HCT116 (cell line): ENCODE results near the gene ELMO2.

Experiments
- CTCF ChIP-seq, 3 experiments: fragments of 200-600 bp in 1 of 3; sonication (generic) in 1 of 3; IDR thresholded peaks in 2 of 3; conservative IDR thresholded peaks in 1 of 3; 2 replicates each; pipeline ENCODE4 v1.5.1; 2012 to 2017; ENCODE audit warnings: low read depth in 2 of 3, low read length in 2 of 3, antibody characterized with exemption in 1 of 3, borderline replicate concordance in 1 of 3, control low read depth in 1 of 3, mild to moderate bottlenecking in 1 of 3, mixed read lengths in 1 of 3, mixed run types in 1 of 3, moderate library complexity in 1 of 3; ENCODE audit not compliant: insufficient read depth in 1 of 3
- ELF1 ChIP-seq: IDR thresholded peaks from 2 replicates; pipeline ENCODE4 v1.6.1; 2012; ENCODE audit warnings: low read depth, borderline replicate concordance
- MAX ChIP-seq: IDR thresholded peaks from 2 replicates; pipeline ENCODE4 v1.6.1; 2012
- POLR2A ChIP-seq: IDR thresholded peaks from 2 replicates; pipeline ENCODE4 v1.7.0; 2011; ENCODE audit warnings: borderline replicate concordance; ENCODE audit not compliant: insufficient read depth, insufficient read length; ENCODE audit errors: extremely low read depth
- POLR2AphosphoS5 ChIP-seq: IDR thresholded peaks from 2 replicates; pipeline ENCODE4 v1.6.1; 2011; ENCODE audit warnings: mild to moderate bottlenecking, low read depth, low read length, moderate library complexity
- REST ChIP-seq: IDR thresholded peaks from 2 replicates; pipeline ENCODE4 v1.6.1; 2012; ENCODE audit warnings: low read depth

- TF ChIP-seq POLR2A: no peak
- TF ChIP-seq CTCF (IDR thresholded peaks at IDR 0.05 in 2 of 3, conservative IDR thresholded peaks at IDR 0.05 in 1 of 3; ENCODE audit: borderline replicate concordance in 1 of 3, insufficient read depth in 1 of 3, low read depth in 2 of 3, low read length in 2 of 3): no peak
- no peak for TF ChIP-seq POLR2AphosphoS5
- no peak for TF ChIP-seq ELF1
- no peak for TF ChIP-seq REST
- no peak for TF ChIP-seq MAX
These were observed 73.8 kb downstream of the ELMO2 start for GRCh38 chr20:46332373-46333160.
